ENCODE measurements around the gene SUPT3H. TPM values are rescaled to one million over a fixed set of nuclear protein-coding genes. Genes with fewer than 3 reads are reported as not detected.

SUPT3H gene
- total RNA-seq, 1 experiment from 2014 or later, result 3.6 TPM

DNA sequence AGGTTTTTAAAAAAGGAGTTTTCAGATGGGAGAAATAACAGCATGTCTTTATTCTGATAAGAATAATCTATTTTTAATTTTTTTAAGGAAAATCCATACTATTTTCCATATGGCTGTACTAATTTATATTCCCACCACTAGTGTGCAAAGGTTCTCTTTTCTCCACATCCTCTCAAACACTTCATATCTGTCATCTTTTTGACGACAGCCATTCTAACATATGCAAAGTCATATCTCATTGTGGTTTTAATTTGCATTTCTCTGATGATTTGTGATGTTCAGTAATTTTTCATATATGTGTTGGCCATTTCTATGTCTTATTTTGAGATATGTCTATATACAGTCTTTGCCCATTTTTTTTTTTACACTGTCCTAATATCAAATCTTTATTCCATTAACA, 330.2 kb downstream of the SUPT3H start:
- H3F3A ChIP-seq (ENCODE audit: low read length, unreplicated experiment), result no peaks in the 10 kb centered on the region
- no peak overlapping the region for H3K4me3 ChIP-seq (ENCODE audit: low read length)
- ATAC-seq (no peak), DNase-seq (no peak)
- H3K79me2 ChIP-seq (ENCODE audit: low read length), result no peaks in the 10 kb centered on the region
- no peaks in the 10 kb centered on the region for H3K36me3 ChIP-seq (ENCODE audit: low read depth, low read length)
- no peaks in the 10 kb centered on the region for H4K20me1 ChIP-seq (ENCODE audit: low read length)
- no peak for TF ChIP-seq EZH2 (IDR thresholded peaks at IDR 0.05; ENCODE audit: low read length, unreplicated experiment)
- TF ChIP-seq, protein P1, sequence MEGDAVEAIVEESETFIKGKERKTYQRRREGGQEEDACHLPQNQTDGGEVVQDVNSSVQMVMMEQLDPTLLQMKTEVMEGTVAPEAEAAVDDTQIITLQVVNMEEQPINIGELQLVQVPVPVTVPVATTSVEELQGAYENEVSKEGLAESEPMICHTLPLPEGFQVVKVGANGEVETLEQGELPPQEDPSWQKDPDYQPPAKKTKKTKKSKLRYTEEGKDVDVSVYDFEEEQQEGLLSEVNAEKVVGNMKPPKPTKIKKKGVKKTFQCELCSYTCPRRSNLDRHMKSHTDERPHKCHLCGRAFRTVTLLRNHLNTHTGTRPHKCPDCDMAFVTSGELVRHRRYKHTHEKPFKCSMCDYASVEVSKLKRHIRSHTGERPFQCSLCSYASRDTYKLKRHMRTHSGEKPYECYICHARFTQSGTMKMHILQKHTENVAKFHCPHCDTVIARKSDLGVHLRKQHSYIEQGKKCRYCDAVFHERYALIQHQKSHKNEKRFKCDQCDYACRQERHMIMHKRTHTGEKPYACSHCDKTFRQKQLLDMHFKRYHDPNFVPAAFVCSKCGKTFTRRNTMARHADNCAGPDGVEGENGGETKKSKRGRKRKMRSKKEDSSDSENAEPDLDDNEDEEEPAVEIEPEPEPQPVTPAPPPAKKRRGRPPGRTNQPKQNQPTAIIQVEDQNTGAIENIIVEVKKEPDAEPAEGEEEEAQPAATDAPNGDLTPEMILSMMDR (conservative IDR thresholded peaks at IDR 0.05; ENCODE audit: low read depth, low read length), result no peak
- TF ChIP-seq EZH2phosphoT487 (IDR thresholded peaks at IDR 0.05; ENCODE audit: borderline replicate concordance, low read length), result no peak
- no peak overlapping the region for H3K9ac ChIP-seq (ENCODE audit: low read length)
- H3K9me2 ChIP-seq (replicated peaks; ENCODE audit: low read length), result no peaks in the 10 kb centered on the region
- peaks cover 41% of the 10 kb centered on the region for H3K4me1 ChIP-seq (ENCODE audit: insufficient read depth, low read length)
- no peaks in the 10 kb centered on the region for H3K27me3 ChIP-seq (ENCODE audit: low read length)
- H3K9me3 ChIP-seq (ENCODE audit: low read length), result no peaks in the 10 kb centered on the region
- ChIA-PET CTCF (no interaction called here), POLR2A (ENCODE audit: unreplicated experiment) (no interaction called here)
- H3K27ac ChIP-seq (ENCODE audit: low read length), result no peak overlapping the region
- H2AFZ ChIP-seq (ENCODE audit: low read length), result no peak overlapping the region
- H3K4me2 ChIP-seq (ENCODE audit: low read length), result no peak overlapping the region
- BruUV-seq (replicated peaks), result no TSS peak
- intact Hi-C loops (cut with micrococcal nuclease), result no loop called here

DNA sequence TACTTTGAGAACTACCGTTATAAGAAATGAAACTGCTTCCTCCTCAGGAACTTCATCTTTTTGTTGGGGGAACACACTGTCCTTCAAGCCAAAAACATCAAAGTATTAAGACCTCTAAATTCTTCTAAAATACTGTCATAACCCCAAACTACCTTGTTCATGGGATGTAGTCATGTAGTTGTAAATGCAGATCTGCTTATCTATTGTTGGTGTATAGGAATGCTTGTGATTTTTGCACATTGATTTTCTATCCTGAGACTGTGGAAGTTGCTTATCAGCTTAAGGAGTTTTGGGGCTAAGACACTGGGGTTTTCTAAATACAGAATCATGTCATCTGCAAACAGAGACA, 332.5 kb downstream of the SUPT3H start:
- Histone ChIP-seq H3K4me1 (ENCODE audit: insufficient read depth, low read length) (peaks cover 33% of the 10 kb centered on the region), H3F3A (ENCODE audit: low read length, unreplicated experiment) (no peaks in the 10 kb centered on the region), H3K4me3 (ENCODE audit: low read length) (no peak overlapping the region), H3K9me2 (replicated peaks; ENCODE audit: low read length) (no peaks in the 10 kb centered on the region), H3K27me3 (ENCODE audit: low read length) (no peaks in the 10 kb centered on the region), H2AFZ (ENCODE audit: low read length) (no peak overlapping the region), H3K9me3 (ENCODE audit: low read length) (no peaks in the 10 kb centered on the region), H4K20me1 (ENCODE audit: low read length) (no peaks in the 10 kb centered on the region), H3K27ac (ENCODE audit: low read length) (peak overlapping the region; percentile 1; the same call in 1 of the 2 replicates), H3K9ac (ENCODE audit: low read length) (no peak overlapping the region), H3K4me2 (ENCODE audit: low read length) (peak overlapping the region; percentile 5; the same call in 1 of the 2 replicates), H3K79me2 (ENCODE audit: low read length) (no peaks in the 10 kb centered on the region), H3K36me3 (ENCODE audit: low read depth, low read length) (no peaks in the 10 kb centered on the region)
- ATAC-seq (no peak), DNase-seq (no peak)
- POLR2A ChIA-PET (ENCODE audit: unreplicated experiment), result no interaction called here
- BruUV-seq (replicated peaks), result no TSS peak
- intact Hi-C loops (cut with micrococcal nuclease), result no loop called here
- CTCF ChIA-PET, result no interaction called here
- TF ChIP-seq, protein P1 (conservative IDR thresholded peaks at IDR 0.05; ENCODE audit: low read depth, low read length), result no peak
- no peak for TF ChIP-seq EZH2 (IDR thresholded peaks at IDR 0.05; ENCODE audit: low read length, unreplicated experiment)

DNA sequence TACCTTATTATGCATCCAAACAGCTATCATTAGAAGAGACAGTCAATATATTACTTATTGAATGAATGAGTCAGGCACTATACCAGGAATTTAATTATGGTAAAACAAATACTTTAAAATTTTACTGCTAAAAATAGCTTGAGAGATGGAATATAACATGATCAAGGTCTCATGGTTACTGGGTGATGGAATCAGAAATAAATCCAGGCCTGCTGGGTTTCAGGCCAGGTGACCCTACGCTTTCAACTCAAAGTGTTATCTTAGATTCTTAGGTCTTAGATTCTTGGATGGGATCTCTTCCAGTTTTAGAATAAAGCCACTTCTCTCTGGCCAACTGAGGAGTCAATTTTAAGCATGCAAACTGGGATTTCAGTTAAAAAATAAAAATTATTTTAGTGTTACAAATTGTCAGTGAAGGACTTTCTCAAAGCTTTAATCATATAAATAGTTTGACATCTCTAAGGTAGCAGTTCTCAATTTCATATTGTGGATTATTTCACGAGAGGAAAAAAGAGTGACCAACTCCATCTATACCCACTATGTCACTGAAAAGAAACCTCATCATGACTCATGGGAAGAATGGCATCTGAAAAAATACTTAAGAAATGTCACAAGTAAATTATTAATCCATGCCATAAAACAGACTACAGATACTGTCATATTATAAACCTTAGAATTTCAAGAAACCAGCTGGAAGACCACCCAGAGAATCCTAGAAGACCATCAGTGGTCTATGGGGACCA, 333.1 kb downstream of the SUPT3H start:
- Histone ChIP-seq H3K27me3 (ENCODE audit: low read length) (no peaks in the 10 kb centered on the region), H2AFZ (ENCODE audit: low read length) (no peak overlapping the region), H3K9me2 (replicated peaks; ENCODE audit: low read length) (no peaks in the 10 kb centered on the region), H3K9me3 (ENCODE audit: low read length) (no peaks in the 10 kb centered on the region), H3K4me1 (ENCODE audit: insufficient read depth, low read length) (peaks cover 28% of the 10 kb centered on the region), H3K36me3 (ENCODE audit: low read depth, low read length) (no peaks in the 10 kb centered on the region), H4K20me1 (ENCODE audit: low read length) (no peaks in the 10 kb centered on the region), H3K9ac (ENCODE audit: low read length) (no peak overlapping the region), H3K4me3 (ENCODE audit: low read length) (no peak overlapping the region), H3K79me2 (ENCODE audit: low read length) (no peaks in the 10 kb centered on the region), H3K4me2 (ENCODE audit: low read length) (peak overlapping the region; percentile 5), H3K27ac (ENCODE audit: low read length) (peak overlapping the region; percentile 44), H3F3A (ENCODE audit: low read length, unreplicated experiment) (no peaks in the 10 kb centered on the region)
- BruUV-seq (replicated peaks), result no TSS peak
- DNase-seq (peak; percentile 63), ATAC-seq (peak; percentile 38; the same call in 1 of the 2 replicates)
- POLR2A ChIA-PET (ENCODE audit: unreplicated experiment), result interaction anchor here (0.6 kb wide), 1 partner anchor 554 kb away, joined by 4 read pairs; no protein-coding TSS in a partner anchor
- TF ChIP-seq, protein P1 (conservative IDR thresholded peaks at IDR 0.05; ENCODE audit: low read depth, low read length), result no peak
- TF ChIP-seq EZH2 (IDR thresholded peaks at IDR 0.05; ENCODE audit: low read length, unreplicated experiment), result no peak
- TF ChIP-seq EZH2phosphoT487 (IDR thresholded peaks at IDR 0.05; ENCODE audit: borderline replicate concordance, low read length), result no peak
- CTCF ChIA-PET, result no interaction called here
- intact Hi-C loops (cut with micrococcal nuclease), result no loop called here

All from PC-3 (cell line).